ENCODE data around the gene SLC22A2.

GRCh38 chr6:160202411-160202810 lies 56.2 kb downstream of the SLC22A2 start:
- TF ChIP-seq CTCF (IDR thresholded peaks at IDR 0.05) (no peak), POLR2AphosphoS5 (IDR thresholded peaks at IDR 0.05) (no peak)
